Fibroblast of skin of left biceps (primary cell): ENCODE measurements around the gene ARMC9.

ENCODE experiments used
- DNase-seq, 2 experiments: peaks; one replicate each; pipeline ENCODE4 v3.0.0-alpha.2; 2013; ENCODE audit warnings: low read depth in 2 of 2

The ARMC9 gene

GRCh38 chr2:231308631-231309428, 110.4 kb downstream of the ARMC9 start:
- DNase-seq, result no peak

DNA sequence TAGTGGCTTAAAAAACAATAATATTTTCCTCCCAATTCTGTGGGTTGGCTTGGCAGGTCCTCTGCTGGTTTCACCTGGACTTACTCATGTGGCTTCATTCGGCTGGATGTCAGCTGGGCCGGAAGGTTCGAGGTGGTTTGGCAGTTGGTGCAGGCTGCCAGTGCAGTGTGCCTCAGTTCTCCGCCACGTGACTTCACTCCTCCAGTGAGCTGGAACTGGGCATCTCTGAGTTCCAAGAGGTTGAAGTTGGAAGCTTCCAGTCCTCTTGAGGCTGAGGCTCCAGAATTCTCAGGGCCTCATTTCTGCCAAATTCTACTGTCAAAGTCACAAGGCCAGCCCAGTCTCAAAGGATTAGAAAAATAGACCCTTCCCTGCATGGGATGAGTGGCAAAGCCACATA, 113.6 kb downstream of the ARMC9 start:
- no peak for DNase-seq

GRCh38 chr2:231315896-231316295, 117.5 kb downstream of the ARMC9 start:
- DNase-seq, result no peak

- no peak for DNase-seq
Observed at GRCh38 chr2:231317579-231317978, 119.1 kb downstream of the ARMC9 start.

- no peak for DNase-seq
Observed at GRCh38 chr2:231318436-231318835, 120.0 kb downstream of the ARMC9 start.

GRCh38 chr2:231318954-231319353, 120.5 kb downstream of the ARMC9 start:
- DNase-seq, result no peak

DNA sequence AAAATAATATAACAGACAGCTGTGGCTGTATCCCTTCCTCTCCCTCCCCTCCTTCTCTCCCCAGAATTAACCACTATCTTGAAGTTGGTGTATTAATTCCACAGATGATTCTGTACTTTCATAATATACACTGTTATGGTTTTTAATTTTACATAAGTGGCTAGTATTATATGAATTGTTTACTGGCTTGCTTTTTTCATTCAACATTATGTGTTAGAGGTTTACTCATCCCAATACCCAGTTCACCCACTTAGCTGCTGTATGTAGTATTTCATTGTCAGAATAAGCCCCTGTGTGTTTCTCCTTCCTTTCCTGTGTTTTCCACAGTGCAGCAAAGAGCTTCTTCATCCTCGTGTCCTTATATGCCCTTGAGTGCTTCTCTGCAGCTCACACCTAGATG, 121.4 kb downstream of the ARMC9 start:
- DNase-seq, result no peak

DNA sequence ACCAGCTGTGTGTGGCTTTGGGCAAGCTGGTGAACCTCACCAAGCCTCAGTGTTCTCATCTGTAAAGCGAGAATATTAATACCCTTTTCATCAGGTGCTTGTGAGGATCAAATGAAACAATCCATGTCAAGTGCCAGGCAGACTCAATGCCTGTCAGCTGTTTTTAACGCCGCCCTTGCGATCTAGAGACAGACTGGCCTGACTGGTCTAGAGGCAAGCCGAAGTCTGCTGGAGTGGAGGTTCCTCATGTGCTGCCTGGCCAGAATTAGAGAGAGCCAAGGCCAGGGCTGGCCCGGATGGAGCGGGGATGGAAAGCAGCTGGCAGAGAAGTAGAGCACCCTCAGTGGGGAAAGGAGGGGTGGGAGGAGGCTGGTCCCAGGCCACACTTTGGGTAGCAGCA, 122.6 kb downstream of the ARMC9 start:
- no peak for DNase-seq

DNA sequence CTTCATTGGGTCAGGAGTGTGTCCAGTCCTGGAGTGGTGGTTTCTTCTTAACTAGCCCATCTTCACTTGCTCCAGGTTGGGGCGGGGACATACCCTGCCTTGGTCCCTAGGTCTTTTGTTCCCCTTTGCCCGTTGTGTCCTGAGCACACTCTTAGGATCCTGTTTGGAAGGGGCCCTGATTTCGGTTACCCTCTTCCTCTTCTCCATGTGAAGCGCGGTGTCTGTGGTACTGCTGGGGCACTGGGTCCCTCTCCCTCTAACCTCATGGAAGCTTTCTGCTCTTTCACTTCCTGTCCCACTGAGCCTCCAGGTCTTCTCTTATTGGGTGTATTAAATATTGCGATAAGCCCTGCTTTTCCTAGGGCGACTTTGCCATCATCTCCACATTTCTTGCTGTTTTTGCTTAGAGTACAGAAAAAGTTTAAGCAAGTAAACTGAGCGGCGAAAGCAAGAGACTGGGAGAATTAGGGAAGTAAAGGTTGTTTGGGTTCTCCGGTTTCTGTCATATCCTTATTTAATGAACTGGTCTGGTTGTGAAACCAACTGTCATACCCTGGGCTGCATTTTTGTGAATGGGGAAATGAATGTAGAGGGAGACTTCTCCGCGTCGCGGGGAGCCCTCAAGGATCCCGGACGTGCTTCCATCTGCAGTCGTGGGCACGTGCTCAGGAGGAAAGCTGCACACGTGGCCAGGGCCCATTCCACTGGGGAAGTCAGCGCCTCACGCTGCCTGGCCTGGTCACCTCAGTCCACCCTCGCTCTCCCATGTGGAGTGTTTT, 123.3 kb downstream of the ARMC9 start:
- no peak for DNase-seq

GRCh38 chr2:231323316-231323715, 124.9 kb downstream of the ARMC9 start:
- DNase-seq, result no peak

GRCh38 chr2:231325826-231326225, 127.4 kb downstream of the ARMC9 start:
- DNase-seq, result no peak

DNA sequence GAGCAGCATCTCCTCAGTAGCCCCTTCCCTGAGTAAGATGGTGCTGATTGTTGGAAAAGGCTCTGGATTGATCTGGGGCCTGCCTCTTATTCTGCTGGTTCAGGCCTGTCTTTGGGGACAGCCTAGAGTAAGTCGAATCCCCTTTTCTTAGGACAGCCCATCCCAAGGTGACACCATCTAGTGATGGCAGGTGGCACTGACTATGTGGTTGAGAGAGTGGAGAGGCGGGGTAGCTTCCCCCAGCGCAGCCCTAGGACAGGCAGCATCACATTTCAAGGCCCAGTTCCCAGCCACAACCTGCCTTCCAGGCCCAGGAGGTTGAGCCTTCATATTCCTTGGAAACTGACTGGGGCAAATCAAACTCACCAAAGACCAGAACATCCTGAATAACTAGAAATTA, 128.0 kb downstream of the ARMC9 start:
- no peak for DNase-seq

DNA sequence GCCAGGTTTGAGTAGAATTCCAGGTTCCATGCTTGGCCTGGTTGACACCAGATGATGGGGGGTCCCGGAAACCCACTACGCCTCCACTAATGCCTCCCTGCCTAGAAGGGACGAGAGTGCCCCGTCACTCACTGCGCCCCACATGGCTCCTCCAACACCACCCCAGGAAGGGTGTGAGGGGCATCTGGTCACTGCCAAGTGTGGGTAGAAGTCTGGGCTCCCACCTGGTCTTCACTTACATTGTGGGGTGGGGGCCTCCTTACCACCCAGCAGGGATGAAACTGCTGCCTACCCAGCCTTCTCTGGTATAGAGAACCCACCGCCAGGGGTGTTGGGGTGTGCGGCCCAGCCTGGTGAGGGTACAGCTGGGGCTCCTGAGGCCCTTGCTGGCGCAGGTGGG, 131.9 kb downstream of the ARMC9 start:
- DNase-seq, result no peak

DNA sequence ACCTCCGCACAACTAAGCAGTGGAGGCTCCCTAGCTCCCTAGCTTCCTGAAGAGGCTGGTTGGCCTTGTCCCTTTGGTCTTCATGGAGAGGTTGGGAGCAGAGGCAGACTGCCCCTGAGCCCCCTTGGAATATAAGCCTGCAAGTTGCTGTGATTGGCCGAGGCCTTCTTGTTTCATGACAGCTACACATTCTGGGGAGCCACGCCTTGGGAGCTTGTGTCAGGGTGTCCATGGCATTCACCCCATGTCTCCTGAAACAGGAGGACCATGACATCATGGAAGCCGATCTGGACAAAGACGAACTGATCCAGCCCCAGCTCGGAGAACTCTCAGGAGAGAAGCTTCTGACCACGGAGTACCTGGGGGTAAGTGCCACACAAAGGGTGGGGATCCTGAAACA, 133.1 kb downstream of the ARMC9 start:
- DNase-seq, result no peak

DNA sequence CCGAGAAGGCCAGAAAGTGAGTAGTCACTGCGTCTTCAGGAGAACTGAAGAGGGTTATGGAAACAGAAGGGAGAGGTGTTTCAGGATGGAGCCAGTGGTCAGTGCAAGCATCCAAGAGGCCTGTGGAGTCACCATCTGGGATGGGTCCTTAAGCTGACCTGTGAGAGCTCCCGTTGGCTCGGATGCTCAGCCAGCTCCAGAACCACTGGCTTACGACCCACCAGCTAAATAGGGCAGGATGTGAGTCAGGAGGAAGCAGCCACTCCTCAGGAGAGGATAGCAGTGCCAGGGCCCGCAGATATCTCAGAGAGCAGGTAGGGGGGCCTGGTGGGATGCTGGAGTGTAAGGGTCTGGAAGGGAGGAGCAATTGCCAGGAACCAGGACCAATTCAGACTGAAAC, 134.0 kb downstream of the ARMC9 start:
- no peak for DNase-seq

GRCh38 chr2:231332872-231333500, 134.6 kb downstream of the ARMC9 start:
- no peak for DNase-seq

- DNase-seq, result no peak
Observed at GRCh38 chr2:231334179-231334930, 135.9 kb downstream of the ARMC9 start.

- DNase-seq, result no peak
Observed at GRCh38 chr2:231334981-231335380, 136.6 kb downstream of the ARMC9 start.

DNA sequence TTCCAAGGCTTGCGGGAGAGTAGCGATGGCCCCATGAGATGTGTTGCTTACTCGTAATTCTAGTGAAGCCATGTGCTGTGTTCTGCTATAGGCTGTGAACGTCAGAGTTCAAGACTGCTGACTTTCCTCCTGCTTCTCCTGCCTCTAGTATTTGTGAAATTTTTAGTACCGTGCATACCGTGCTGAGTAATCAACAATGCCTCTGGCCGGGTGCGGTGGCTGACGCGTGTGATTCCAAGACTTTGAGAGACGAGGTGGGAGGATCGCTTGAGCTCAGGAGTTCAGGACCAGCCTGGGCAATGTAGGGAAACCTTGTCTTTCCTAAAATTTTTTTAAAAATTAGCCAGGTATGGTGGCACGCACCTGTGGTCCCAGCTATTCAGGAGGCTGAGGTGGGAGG, 137.2 kb downstream of the ARMC9 start:
- DNase-seq, result no peak

GRCh38 chr2:231336236-231336635, 137.8 kb downstream of the ARMC9 start:
- DNase-seq, result no peak

DNA sequence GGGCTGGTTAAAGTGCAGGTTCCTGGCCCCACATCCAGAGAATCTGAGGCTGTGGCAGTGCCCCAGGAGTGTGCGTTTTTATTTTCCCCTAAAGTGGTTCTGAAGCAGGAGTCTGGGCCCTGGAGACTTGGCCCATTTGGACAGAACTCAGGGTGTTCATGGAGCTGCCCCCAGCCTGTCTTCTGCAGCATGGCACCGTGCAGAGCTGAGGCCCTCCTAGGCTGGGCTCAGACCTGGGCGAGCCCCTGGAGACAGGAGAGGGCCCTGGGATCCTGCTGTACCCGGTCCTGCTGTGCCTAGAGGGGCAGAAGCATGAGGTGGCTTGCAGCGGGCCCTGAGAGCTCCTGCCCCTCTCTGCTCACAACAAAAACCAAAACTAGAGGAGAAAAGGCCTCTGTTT, 138.3 kb downstream of the ARMC9 start:
- no peak for DNase-seq
